HG03066 (cell line): ENCODE data around the gene SCLY.
A peak's percentile ranks its signal among the peaks of the same experiment; 100 is the strongest.

Experiments
- ATAC-seq: cut with Tn5 transposase; IDR thresholded peaks from one replicate; pipeline ENCODE4 v1.9.1; 2021; ENCODE audit warnings: low read depth; ENCODE audit not compliant: unreplicated experiment

Gene SCLY

DNA sequence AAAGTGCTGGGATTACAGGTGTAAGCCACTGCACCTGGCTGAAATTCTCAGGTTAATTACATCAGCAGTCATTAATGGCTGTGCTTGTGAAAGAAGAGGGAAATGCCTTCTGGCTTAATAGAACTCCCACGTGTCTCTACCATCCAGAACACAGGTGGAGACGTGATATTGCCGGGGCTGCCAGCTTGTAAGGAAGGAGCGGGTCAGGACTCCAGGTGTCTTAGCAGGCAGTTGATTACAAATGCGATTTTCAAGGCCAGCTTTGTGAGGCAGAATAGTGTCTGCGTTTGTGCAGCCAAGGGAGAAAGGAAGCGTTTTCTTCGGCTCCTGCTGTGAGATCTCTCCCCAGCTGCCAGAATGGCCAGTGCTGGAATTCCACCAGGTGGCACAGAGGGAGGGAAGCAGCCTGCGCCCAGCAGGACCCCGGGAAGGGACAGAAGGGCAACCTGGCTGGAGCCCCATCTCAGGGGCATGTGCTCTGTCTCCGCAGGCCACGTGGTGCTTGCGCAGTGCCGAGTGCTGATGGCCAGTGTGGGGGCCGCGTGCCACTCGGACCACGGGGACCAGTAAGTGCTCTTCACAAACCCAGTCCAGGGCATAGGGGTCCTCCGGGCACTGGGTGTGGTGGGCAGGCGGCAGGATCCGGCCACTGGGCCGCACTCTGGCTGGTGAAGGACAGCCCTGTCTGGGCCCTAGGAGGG, 35.7 kb downstream of the SCLY start:
- no peak for ATAC-seq

DNA sequence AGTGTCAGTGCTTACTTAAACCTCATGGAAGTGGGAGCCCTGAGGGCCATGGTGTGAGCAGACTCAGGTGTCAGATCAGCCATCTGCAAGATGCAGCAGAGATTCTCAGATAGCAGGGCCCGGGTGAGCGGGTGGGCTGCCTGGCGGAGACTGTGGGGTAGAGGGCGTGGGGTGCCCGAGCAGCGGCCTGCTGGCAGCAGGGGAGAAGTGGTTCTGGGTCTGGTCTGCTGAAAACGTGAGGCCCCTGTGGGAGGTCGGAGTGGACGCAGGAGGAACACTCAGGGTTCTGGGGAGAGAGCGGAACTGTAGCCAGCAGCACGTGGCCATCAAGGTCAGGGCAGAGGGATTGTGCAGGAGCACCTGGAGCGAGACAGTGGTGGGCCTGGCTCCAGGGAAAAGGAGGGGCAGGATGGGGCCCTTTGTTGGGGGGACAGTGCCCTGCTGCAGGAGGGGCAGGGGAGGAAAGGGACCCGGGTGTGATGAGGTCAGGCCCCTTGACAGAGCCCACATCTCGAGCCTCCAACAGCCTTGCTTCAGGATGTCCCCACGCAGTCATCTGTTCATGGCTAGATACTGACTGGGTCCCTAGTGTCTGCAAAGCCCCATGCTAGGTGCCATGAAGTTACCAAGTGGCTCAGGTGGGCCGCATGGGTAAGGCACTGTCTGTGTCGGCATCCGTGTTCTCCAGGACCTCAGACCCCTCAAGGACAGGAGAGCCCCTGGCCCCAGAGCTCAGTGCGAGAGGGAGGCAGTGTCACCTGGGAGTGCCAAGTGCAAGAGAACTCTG, 36.6 kb downstream of the SCLY start:
- no peak for ATAC-seq

DNA sequence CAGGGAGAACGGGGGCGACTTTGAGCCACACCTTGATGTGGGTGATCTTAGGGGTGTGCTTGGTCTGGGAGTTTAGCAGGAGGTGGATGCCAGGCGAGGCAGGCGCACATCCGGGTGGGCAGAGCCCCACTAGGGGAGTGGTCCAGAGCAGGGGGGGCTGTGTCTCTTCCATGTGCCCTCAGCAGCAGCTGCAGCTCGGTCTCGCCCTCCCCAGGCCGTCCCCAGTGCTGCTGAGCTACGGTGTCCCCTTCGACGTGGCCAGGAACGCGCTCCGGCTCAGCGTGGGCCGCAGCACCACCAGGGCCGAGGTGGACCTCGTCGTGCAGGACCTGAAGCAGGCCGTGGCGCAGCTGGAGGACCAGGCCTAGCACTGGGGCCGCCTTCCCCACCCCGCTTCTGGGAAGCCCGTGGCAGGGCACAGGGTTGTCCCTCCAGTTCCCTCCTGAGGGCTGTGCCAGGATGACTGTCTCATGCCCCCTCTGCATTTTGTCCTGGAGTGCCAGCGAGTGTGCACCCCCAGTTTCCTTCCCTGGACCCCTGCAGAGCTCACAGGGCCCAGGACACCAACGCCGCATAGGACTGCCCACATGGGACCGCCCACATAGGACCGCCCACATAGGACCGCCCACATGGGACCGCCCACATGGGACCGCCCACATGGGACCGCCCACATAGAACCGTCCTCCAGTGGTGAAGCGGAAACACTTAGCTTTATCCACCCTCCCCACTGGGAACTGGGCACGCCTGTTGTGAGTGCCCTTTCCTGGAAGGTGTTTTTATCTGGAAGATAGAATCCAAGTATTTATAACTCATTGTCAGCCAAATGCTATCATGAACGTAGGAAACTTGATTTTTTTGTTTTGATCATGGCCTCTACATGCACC, 37.4 kb downstream of the SCLY start:
- ATAC-seq: peak; percentile 79

DNA sequence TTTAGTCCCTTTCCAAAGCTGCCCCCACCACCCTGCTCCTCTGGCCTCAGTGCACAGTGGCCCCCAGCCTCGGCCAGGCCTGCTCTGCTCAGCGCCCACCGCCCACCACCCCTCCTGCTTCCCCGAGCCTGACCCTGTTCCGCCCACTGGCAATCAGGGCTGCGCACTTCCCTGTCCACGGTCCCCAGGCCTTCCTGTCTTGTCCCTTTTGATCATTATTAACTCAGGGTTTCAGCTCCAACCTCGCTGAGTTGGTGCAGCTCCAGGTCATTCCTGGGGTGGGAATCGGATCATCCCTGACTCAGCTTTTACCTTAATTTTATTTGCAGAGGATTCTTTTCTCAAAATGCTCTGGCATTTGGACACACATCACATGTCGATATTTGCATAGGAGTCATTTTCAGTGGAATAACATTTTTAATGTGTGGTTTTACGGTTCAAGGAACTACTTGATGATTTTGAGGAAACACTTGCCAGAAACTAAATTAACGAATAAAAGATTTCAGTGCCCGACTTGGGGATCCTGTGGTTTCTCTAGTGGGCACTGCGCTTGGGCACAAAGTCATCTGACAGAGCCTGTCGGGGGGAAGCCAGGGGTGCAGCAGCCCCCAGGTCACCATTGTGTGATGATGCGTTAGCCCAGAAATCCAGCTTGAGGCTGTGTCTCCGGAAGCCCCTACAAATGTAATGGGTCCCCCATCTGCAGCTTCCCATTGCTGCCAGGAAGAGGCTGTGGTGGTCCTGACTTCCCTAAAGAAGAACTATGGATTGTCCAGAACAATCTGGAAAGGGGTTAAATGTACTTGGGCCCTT, 38.3 kb downstream of the SCLY start:
- ATAC-seq: peak; percentile 33

DNA sequence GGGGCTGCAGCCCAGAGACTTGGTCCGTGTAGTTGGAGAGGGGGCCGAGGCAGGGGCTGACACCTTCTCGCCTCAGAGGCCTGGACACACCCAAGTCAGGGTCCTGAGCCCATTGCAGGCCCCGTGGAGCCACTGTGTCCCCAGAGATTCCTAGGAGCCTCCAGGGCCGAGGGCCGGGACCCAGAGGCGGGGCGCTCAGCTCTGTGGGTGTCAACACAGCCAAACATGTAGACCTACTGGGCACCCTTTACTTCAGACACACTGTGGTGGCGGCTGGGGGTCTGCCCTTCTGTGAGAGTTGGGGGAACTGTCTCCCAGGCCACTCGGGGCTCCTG, 38.9 kb downstream of the SCLY start:
- no peak for ATAC-seq

DNA sequence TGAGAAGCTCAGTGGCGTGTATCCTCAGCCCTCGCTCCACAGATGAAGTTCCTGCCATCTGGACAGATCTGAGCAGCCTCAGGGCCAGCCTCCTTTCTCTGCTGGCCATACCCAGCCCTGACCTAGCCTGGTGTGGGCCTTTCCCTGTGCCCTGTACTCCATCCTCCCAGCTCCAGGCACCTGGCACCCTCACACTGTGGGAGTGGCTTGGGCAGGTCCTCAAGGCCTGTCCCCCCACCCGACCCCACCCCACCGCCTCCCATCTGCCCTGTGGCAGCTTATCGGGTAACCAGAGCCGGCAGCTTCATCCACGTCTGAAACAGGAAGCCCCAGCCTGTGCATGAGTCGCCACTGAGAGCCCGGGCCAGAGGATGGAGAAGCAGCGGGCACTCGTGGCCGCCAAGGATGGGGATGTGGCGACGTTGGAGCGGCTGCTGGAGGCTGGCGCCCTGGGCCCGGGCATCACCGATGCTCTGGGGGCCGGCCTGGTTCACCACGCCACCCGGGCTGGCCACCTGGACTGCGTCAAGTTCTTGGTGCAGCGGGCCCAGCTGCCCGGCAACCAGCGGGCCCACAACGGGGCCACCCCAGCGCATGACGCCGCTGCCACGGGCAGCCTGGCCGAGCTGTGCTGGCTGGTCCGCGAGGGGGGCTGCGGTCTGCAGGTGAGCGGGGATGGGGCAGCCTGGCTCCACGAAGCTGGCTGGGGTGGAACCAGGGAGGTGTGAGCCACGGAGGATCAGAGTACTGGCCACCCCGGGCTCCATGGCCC, 39.4 kb downstream of the SCLY start, which contains the start of gene ESPNL:
Gene ESPNL, plus strand, starts transcription at position 292 of the 772 bp plus-strand sequence. Its CDS starts 80 bp downstream, at position 372.
- no peak for ATAC-seq

DNA sequence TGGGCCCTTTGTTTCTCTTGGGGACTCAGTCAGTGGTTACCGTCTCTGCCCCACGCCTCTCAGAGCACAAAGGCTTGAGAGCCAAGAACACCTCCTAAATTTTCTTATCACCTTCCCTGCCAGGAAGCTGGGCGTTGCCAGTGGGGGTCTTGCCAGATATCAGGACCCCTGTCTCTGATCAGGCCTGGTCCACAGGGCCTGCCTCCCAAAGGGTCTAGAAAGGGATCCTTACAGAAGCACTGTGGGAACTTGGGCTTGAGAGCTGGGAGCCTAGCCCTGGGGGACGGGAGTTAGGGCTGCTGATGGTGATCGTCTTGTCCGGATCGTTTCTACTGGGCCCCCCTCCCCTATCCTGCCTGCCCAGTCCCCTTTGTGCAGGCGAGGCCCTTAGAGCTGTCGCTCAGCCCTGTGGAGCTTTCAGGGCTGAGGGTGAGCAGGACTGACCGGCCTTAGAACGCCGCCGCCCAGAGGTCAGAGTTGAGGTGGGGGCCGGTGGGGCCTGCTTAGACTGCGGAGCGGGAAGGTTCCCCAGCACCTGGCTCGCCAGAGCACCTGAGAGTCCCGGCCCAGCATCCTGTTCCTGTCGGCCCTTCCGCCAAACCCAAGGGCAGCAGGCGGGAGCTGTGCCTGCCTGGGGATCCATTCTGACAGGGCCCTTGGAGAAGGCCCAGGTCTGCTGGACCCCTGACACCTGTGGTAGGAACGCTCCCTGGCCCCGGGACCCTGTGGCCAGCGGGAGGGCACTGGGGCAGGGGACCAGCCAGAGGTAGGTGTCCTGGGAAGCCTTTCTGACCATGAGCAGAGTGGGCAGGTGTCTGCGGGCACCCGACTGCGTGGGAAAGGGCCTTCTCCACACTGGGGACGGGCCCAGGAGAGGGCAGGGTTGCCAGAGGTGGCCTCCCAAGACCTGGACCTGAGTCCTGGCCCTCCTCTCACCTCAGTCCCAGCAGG, 40.3 kb downstream of the SCLY start:
- no peak for ATAC-seq

DNA sequence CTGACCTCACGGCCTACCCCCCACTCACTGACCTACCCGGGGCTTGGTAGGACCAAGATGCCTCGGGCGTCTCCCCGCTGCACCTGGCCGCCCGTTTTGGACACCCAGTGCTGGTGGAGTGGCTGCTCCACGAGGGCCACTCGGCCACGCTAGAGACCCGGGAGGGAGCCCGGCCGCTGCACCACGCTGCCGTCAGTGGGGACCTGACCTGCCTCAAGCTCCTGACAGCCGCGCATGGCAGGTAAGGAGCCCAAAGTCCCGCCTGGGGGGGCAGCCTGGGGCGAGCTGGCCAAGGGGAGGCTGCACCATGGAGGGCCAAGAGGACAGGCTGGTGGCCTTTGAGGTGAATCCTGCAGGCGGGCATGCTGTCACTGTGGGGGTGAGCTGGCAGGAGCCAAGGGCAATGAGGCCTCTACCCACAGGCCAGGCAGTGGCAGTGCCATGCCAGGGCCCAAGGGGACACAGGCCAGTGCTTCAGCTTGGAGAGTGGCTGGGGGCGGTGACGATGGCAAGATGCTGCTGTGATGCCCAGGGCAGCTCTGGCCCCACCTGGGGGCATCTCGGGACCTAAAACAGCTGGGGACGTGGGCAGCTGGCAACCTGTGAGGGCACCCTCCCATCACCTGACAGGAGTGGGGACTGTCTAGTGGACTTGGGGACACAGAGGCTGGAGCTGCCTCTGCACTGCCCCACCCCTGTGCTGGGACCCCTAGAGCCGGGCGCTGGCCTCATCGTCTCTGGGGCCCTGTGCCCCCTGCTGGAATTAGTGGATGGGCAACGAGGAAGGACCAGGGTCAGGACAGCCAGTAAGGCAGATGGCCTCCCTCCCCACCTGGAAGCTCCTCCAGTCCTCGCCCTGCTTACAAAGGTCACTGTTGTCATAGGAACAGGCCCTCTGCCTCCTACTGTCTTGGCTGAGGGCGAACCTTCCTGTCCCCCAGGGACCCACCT, 41.4 kb downstream of the SCLY start:
- ATAC-seq: no peak

DNA sequence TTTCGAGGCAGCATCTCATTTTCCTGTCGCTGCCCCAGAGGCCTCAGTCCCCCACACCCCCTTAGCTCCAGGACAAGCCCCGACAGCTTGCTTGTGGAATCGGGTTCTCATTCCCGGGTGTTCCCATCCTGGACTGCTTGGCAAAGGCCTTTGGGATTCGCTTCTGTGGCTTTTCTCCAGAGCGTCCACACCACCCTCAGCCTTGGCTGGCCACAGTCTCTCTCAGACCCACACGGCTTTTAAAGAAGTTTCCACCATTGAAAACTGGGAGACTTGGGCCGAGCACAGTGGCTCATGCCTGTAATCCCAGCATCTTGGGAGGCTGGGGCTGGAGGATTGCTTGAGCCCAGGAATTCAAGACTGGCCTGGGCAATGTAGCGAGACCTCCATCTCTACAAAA, 42.1 kb downstream of the SCLY start:
- ATAC-seq: no peak

DNA sequence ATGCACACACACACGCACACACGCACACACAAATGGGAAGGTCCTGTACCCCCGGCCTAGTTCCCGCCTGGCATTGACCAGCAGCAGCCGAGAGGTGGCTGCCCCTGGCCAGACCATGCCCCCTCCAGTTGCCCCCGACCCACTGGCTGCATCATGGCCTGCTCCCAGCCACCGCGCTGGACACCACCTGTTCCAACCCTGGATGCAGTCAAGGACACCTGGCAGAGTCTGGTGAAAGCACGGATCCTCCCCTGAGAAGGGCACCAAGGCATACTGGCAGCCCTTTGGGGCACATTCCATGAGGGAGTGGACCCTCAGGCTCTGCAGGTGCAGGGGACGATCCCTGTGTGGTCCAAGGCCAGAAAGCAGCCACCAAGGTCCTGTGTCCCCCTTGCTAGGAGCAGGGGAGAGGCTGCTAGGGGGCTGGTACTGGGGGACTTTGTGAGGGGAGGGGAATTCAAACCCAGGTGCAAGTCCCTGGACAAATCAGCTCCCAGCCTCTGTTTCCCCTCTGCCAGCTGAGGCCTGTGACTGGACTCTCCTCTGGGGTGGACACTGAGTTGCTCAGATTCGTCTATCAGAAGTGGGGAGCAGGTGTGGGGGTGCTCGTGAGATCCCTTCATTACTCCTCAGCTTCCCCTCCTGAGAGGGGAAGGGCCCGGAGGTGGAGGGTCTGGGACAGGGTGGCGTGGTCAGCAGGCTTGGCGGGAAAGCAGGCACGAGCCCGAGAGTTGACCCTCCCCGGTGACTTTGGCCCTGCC, 42.8 kb downstream of the SCLY start:
- no peak for ATAC-seq

DNA sequence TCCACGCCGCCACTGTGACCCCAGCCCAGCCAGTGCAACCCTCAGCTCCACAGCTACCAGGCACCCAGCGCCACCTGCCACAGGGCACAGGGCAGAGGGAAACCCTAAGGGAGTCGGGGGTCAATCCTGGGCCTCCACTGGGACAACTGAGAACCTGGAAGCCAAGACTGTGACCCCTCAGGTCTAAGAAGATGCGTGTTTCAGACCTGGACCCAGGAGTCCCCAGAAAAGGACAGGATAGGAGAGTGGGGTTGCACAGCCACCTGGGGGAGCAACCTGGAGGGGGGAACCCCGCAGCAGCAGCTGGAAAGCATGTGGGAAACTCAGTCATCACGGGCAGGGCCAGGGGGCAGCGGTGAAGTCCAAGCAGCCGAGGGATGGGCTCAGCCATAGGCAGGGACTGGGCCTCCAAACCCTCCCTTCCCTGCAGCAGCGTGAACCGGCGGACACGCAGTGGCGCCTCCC, 43.5 kb downstream of the SCLY start:
- ATAC-seq: no peak

DNA sequence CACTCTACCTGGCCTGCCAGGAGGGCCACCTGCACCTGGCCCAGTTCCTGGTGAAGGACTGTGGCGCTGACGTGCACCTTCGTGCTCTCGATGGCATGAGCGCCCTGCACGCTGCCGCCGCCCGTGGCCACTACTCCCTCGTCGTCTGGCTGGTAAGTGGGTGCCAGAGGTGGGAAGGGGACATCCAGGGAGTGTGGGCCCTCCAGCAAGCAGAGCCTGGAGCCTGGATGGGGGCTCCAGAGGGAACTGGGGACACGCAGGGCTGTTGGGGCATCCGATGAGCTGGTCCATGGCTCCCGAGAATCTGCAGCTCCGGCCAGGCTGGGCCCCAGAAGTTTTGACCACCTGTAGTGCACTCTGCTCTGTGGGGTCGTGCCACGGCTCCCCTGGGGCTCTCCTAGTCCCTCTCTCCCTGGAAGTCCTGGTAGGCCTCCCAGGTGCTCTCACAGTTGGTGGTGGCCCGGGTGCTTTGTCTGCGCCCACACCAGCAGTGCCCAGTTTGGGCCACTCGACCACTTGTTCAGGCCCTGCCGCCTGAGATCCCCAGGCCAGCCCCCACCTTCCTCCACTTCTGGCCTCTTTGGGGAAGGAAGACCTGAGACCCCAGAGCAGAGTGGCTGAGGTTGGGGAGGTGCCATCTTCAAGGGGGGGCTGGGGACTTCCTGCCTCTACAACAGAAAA, 44.0 kb downstream of the SCLY start:
- ATAC-seq: no peak

DNA sequence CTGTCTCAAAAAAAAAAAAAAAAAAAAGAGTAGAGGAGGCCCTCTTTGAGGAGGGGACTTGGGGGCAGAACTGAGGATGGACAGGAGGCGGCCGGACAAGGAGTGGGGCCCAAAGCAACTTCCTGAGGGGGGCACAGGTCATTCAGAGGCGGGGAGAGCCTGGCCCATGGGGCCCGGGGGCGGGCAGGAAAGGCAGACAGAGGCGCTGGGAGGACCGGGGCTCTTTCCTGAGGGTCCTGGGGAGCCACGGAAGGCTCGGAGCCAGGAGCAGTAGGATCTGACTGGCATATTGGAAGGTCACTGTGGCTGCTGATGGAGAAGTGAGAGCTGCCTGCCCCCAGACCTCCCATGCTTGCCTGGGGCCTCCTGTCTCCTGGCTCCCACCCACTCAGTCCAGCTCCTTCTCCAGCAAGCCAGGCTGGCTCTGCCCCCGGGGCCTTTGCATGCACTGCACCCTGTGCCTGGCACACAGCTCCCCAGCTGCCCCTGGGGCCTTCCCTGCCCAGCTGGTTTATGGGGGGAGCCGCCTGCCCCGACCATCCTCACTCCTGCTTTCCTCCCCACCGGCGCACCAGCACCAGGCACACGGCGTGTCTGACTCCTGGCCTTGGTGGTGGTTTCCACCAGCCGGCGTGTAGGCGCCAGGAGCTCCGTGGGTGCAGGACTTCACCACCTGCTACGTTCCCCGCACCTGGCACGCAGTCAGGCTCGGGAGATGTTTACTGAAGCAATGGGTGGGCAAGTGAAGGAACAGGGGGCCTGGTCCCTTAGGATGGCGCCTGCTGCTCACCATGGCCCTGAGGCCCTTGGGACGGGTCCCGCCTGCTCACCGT, 44.9 kb downstream of the SCLY start:
- ATAC-seq: no peak

DNA sequence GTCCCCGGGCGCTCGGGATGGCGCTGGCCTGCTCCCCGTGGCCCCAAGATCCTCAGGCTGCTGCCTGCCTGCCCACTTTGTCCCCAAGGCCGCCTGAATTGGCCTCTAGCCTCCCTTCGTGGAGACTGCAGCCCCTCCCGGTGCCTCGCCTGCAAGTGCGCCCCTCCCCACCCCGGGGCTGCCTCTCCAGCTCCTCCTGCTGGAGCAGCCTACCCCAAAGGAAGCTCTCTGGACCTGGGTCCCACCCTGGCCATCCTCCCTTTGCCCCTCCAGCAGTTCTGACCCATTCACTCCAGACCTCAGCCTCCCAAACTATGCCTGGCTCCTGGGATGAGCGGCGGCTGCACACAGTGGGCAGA, 45.5 kb downstream of the SCLY start:
- ATAC-seq: no peak
